GM19193 (cell line): ENCODE data around the gene DOCK8.

Source experiments
- POLR2A ChIP-seq: IDR thresholded peaks from 4 replicates; pipeline ENCODE4 v1.6.1; 2011; ENCODE audit not compliant: insufficient read depth, insufficient read length; ENCODE audit errors: extremely low read depth

DOCK8 gene

DNA sequence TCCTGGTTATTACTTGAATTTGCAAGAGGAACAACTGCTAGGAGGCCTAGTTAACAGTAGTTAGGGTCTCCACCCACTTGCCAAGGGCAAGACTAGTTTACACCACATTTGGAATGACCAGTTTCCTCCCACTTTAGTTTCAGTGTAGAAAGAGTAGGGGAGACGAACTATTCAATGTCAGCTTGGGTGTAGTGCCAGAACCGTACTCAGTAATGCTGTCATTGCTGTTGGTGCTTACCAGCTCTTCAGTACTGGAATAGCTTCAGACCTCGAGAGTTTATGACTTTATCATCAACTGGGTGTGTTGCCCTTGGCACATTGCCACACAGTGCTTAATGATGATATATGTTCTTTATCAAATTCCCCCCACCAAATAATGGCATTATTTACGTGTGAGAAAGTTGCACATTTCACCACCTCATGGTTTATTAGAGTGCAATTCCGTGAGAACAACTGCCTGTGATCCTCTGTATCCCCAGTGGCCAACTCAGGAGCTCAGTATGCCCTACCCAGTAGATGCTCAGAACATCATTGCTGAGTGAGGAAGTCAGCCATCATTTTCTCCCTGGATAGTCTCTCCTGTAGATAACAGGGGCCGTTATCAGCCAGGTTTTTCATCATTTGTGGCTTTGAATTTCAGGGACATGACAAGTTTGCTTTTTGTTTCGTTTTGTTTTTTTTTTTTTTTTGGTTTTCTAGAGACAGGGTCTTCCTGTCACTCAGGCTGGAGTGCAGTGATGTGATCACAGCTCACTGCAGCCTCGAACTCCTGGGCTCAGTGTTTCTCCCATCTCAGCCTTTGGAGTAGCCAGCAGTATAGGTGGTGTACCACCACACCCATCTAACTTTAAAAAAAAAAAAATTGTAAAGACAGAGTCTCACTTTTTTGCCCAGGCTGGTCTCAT lies 67.3 kb downstream of the DOCK8 start:
- TF ChIP-seq POLR2A = no peak

DNA sequence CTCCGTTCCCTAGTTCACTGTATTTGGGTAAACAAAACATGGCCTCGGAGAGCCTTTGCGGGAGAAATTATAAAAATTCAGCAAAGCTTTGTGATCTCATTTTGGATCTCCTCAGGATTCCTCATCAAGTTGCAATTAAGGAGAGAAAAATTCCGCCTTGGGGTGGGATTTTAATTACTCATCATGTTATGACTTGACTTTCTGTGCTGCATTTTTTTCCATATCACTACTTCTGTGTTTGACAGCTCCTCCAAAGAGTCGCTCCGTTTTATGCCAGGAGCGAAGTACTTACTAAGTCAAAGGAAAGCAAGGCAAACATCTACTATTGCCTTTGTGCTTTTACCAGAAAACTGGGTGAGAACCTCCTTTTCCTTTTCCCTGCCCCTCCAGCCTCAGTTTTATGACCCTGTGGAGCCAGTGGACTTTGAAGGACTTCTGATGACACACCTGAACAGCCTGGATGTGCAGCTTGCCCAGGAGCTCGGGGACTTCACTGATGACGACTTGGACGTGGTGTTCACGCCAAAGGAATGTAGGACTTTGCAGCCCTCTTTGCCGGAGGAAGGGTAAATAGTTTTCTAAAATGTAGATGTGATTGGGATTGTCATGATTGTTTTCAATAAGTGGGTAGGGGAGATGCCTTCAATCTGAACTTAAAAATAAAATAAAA lies 71.5 kb downstream of the DOCK8 start:
- no peak for TF ChIP-seq POLR2A

DNA sequence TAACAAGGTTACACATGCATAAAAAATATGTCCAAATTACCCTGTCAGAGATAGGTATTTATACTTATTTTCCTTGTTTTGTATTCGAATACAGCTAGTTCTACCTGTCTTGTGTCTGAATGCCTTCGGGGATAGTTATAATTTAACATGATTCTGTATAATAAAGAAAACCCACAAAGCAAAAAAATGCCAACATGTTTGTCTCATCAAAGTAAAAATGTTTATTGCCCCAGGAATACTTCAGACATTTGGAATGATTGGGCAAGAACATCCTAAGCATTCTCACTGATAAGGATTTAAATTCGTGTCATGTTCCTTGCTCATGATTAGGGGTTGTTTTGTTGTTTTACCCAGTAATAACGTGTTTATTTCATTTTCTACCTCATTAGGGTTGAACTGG lies 74.5 kb downstream of the DOCK8 start:
- no peak for TF ChIP-seq POLR2A

DNA sequence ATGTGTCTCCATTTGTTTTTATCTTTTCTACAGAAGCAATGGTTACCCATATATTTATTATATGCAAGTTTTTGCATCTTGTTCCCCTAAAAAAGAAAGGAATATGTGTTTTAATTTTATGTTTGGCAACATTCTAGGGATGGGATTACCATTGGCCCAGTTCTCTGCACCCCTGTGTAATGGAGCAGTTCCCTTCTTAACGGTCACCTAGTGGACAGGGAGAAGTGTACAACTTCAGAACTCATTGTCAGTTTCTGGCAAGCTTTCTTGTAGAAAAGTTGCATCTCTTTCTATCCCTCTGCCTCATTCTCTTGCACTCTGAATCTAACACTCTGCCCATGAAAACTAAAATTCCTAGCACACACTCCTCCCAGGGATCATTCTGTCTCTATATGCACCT lies 78.2 kb downstream of the DOCK8 start:
- TF ChIP-seq POLR2A = no peak

DNA sequence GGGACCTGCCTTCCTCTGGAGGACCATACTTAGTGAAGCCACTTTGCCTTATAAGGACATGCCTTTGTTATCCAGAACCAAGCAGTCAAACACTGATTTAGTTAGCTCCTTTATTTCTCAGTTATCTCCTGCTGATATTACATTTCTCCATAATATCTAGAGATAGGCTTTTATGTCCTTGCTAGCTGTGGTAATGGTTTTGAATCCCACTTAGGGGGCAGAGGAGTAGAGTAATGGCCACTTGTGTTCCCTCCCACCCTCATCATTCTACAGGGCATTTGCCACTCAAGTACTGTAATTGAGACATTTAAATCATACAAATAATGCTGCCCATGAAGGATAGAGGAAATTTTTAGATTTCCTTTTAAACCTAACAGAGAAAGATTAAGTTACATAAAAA lies 80.9 kb downstream of the DOCK8 start:
- TF ChIP-seq POLR2A = no peak

DNA sequence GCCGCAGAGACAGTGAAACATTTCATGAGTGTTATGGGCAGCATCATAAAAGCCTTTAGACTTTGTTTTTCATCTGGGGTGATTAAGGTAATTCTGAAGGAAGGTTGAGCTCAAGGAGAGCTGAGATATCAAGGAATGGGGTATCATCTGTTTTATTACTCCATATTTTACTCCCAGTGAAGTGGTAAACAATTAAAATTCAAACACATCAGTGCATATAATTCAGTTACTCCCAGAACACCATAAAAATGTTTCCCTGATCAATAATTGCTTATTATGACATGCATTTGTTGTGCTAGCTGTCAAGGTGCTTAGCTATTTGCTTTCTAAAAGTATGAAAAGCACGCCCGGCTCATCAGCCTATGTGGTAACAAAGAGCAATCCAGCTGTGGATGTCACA lies 81.7 kb downstream of the DOCK8 start:
- TF ChIP-seq POLR2A = no peak

DNA sequence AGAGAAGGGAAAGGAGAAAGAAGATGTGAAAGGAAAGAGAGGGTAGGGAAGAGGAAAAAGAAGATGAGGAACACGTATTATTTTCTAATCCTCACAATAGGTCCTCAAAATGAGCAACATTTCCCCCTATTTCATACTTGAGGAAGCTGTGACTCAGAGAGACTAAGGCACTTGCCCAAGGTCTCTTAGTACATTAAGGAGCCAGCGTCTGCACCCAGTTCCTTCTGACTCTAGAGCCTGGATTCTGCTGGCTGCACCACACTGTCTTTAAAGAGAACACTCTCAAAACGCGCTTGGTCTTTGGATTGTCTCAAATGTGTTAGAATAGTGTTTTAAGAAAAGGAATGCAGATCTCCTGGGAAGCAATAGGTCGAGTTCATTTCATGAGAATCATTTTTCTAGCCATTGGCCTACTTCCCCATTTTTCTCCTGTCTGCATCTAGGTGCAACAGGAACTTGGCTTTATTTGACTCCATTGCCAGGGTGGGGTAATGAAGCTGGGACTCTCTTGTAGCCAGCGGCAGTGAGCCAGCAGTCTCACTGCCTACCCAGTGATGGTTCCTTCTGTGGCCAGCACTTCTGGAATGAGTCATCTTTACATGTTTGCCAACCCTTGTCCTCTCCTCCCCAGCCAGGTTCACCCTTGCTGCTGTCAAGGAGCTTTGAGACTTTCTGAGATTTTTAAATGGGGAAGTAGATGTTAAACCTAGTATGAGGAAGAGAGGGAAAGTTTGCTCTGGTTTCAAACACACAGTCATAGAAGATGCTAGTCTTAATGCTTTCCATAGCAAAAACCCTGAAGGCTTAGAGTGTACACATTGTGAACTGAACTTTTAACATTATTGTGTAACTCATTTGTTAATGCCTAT lies 82.7 kb downstream of the DOCK8 start:
- TF ChIP-seq POLR2A = no peak

DNA sequence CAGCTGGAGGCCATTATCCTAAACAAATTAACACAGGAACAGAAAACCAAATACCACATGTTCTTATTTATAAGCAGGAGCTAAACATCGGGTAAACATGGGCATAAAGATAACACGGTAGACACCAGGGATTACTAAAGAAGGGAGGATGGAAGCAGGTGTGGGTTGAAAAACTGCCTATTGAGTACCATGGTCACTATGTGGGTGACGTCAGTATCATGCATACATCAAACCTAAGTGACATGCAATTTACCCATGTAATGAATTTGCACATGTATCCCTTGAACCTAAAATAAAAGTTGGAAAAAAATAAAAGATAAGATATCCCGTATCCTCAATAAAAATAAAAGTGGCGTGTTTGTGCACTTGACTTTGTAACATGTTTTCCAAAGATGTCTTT lies 88.8 kb downstream of the DOCK8 start:
- TF ChIP-seq POLR2A = no peak

DNA sequence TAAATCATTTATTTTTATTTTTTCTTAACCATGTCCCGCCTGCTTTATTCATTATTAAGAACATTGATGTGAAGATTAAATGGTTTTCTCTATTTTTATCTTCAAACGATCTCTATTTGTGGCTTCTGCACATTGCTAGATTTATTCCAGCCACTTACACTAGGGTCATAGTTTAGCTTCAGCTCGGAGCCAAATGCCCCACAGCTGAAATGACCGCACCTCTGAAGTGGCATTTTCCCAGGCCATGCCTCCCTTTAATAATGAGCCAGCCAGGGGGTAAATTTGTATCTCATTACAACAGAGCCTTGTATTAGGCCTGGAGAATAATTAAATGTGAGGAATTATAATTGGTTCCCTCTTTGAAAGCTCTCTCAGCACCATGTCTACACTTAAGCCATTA lies 89.4 kb downstream of the DOCK8 start:
- no peak for TF ChIP-seq POLR2A

DNA sequence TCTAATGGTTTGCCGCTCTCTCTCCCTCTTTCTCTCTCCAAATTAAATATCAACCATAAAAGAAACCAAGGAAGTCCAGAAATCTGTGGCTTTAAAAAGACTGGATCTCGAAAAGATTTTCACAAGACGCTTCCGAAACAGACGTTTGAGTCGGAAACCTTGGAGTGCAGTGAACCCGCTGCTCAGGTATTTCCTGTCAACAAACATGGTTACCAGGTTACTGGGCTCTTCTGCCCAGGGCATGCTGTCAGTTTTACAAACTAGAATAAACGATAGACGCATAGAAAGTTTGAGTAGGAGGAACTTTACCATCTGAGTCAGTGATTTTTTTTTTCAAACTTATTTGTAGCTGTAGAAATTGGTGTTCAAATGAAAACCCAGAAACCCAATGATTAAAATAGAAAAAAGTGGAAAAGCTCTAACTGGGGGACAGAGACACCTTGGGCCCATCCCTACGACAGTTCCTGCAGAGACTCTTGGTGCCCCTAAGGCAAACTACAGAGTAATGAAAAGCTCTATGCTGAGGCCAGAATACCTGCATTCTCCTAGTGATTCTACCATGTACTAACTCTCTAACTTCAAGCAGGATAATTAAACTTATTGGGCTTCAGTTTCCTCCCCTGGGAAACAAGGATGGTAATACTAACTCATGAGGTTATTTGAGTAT lies 90.0 kb downstream of the DOCK8 start:
- TF ChIP-seq POLR2A = no peak

DNA sequence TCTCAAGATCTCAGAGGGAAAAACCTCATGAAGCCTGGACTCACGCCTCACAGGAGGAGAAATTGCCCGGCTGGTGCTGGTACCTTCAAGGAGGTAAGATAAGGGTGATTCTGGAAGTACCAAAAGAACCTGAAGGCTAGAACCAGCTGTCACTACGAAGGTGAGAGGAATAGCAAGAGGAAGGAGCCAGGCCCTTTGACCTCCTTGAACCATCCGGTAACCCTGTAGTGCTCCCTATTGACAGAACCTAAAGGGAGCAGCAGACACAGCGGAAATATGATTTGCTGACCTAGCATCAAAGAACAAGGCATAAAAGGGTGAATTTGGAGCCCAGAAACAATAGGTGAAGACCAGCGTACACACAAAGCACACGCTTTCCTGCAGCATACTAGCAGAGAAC lies 92.2 kb downstream of the DOCK8 start:
- no peak for TF ChIP-seq POLR2A

DNA sequence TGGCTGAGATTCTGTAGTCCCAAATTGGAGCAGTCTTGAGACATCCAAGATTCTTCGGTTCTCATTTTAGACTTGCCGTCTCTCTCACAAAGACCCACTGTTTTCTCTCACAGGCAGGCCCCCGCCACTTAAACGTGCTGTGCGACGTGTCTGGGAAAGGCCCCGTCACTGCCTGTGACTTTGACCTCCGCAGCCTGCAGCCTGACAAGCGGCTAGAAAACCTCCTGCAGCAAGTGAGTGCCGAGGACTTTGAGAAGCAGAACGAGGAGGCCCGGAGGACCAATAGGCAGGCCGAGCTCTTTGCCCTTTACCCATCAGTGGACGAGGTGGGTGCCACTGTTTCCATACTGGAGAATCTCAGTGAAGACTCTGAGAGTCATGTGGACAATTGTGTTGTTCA lies 97.2 kb downstream of the DOCK8 start:
- no peak for TF ChIP-seq POLR2A

DNA sequence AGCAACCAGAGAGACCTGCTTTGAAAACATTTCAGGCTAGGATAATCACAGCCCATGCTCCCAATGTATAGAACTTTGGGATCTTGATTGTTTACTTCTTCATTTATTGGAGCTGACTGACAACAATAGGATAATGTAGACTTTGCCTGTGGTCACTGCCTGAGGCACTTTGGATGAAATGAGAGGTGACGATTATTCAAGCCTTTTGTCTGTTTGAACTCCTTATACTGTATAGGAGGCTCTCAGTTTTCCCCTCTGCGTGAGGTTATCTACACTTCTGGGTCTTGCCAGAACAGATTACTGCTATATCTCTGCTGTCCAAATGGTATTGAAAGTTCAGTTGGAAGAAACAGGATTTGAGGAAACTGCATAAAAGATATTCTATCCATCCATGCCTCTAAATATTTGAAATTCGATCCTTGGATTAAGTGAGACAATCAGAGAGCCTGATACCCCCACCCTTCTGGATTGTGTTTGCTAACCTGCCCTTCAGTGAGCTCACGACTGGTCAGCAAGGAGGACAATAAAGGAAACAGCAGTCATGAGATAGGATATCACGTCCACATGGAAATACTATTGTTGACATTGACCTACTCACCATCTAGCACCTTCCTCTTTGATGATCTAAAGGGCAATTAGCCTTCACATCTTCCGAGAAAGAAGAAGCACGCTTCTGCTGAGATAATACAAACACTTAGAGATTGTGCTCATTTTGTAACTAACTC lies 98.1 kb downstream of the DOCK8 start:
- TF ChIP-seq POLR2A = no peak

DNA sequence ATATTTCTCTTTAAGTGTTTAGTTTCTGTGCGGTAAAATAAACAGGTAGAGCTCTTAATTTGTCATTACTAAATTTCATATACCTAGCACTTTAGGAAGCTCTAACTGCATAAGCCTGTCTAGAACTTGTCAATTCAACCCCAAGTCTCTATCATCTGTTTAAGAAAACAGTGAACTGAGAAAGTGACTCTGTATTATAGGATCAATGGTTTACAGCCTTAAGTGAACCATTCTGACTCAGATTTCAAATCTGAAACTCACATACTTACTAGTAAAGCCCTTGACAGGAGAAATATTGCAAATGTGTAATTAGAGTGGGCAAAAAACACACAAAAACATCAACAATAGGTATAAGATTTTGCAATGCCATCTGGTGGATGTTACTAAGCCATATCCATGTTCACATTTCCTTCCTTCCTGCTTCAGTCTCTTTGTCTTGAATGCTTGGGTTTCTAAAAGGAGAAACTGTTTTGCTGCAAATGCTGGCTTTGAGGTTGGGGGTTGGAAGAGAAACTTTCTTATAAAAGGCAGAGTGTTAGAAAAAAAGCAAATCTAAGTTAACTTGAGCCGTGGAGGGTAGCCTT lies 101.8 kb downstream of the DOCK8 start:
- no peak for TF ChIP-seq POLR2A
